ENCODE data around the gene MCTP1.

DNA sequence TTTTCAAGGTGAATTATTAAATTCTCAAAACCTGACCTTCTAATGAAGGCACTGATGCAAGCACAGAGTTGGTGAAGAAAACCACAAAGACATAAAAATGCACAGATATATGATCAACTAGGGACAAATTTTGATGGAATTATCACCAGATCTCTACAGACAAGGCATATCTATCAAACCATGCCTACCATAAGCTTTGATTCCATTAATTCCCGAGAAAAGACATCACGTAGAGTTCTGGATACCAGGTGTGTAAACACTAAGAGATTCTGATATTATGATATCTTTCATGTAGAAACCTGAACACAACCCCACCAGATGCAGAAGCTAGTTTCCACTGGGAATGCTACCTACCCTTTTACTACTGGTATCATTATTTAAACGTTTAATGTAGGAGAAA lies 525.9 kb downstream of the MCTP1 start:
- TF ChIP-seq, protein P1, sequence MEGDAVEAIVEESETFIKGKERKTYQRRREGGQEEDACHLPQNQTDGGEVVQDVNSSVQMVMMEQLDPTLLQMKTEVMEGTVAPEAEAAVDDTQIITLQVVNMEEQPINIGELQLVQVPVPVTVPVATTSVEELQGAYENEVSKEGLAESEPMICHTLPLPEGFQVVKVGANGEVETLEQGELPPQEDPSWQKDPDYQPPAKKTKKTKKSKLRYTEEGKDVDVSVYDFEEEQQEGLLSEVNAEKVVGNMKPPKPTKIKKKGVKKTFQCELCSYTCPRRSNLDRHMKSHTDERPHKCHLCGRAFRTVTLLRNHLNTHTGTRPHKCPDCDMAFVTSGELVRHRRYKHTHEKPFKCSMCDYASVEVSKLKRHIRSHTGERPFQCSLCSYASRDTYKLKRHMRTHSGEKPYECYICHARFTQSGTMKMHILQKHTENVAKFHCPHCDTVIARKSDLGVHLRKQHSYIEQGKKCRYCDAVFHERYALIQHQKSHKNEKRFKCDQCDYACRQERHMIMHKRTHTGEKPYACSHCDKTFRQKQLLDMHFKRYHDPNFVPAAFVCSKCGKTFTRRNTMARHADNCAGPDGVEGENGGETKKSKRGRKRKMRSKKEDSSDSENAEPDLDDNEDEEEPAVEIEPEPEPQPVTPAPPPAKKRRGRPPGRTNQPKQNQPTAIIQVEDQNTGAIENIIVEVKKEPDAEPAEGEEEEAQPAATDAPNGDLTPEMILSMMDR (IDR thresholded peaks at IDR 0.05), result no peak
- no peak for TF ChIP-seq POLR2A (IDR thresholded peaks at IDR 0.05)
